ENCODE data around the gene SPOCK3.

GRCh38 chr4:166972071-166972470 lies 262.2 kb downstream of the SPOCK3 start:
- no peak for TF ChIP-seq HHEX (CRISPR knock-in tag; IDR thresholded peaks at IDR 0.05)
- no peak for TF ChIP-seq MTF2 (CRISPR knock-in tag; IDR thresholded peaks at IDR 0.05; ENCODE audit: borderline replicate concordance)
- no peak for TF ChIP-seq ZNF841 (CRISPR knock-in tag; IDR thresholded peaks at IDR 0.05; ENCODE audit: borderline replicate concordance)
- no peak for TF ChIP-seq POLR2AphosphoS5 (IDR thresholded peaks at IDR 0.05; ENCODE audit: low read depth, low read length)
- TF ChIP-seq, protein P1, sequence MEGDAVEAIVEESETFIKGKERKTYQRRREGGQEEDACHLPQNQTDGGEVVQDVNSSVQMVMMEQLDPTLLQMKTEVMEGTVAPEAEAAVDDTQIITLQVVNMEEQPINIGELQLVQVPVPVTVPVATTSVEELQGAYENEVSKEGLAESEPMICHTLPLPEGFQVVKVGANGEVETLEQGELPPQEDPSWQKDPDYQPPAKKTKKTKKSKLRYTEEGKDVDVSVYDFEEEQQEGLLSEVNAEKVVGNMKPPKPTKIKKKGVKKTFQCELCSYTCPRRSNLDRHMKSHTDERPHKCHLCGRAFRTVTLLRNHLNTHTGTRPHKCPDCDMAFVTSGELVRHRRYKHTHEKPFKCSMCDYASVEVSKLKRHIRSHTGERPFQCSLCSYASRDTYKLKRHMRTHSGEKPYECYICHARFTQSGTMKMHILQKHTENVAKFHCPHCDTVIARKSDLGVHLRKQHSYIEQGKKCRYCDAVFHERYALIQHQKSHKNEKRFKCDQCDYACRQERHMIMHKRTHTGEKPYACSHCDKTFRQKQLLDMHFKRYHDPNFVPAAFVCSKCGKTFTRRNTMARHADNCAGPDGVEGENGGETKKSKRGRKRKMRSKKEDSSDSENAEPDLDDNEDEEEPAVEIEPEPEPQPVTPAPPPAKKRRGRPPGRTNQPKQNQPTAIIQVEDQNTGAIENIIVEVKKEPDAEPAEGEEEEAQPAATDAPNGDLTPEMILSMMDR (CRISPR knock-in tag; IDR thresholded peaks at IDR 0.05): no peak
- TF ChIP-seq SMARCC2 (IDR thresholded peaks at IDR 0.05): no peak
- TF ChIP-seq RFX1 (IDR thresholded peaks at IDR 0.05): no peak
- TF ChIP-seq, protein P2, sequence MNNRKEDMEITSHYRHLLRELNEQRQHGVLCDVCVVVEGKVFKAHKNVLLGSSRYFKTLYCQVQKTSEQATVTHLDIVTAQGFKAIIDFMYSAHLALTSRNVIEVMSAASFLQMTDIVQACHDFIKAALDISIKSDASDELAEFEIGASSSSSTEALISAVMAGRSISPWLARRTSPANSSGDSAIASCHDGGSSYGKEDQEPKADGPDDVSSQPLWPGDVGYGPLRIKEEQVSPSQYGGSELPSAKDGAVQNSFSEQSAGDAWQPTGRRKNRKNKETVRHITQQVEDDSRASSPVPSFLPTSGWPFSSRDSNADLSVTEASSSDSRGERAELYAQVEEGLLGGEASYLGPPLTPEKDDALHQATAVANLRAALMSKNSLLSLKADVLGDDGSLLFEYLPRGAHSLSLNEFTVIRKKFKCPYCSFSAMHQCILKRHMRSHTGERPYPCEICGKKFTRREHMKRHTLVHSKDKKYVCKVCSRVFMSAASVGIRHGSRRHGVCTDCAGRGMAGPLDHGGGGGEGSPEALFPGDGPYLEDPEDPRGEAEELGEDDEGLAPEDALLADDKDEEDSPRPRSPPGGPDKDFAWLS (CRISPR knock-in tag; IDR thresholded peaks at IDR 0.05; ENCODE audit: borderline replicate concordance): no peak
- TF ChIP-seq ARNT2 (CRISPR knock-in tag; IDR thresholded peaks at IDR 0.05; ENCODE audit: low read depth): no peak
- TF ChIP-seq, protein P3, sequence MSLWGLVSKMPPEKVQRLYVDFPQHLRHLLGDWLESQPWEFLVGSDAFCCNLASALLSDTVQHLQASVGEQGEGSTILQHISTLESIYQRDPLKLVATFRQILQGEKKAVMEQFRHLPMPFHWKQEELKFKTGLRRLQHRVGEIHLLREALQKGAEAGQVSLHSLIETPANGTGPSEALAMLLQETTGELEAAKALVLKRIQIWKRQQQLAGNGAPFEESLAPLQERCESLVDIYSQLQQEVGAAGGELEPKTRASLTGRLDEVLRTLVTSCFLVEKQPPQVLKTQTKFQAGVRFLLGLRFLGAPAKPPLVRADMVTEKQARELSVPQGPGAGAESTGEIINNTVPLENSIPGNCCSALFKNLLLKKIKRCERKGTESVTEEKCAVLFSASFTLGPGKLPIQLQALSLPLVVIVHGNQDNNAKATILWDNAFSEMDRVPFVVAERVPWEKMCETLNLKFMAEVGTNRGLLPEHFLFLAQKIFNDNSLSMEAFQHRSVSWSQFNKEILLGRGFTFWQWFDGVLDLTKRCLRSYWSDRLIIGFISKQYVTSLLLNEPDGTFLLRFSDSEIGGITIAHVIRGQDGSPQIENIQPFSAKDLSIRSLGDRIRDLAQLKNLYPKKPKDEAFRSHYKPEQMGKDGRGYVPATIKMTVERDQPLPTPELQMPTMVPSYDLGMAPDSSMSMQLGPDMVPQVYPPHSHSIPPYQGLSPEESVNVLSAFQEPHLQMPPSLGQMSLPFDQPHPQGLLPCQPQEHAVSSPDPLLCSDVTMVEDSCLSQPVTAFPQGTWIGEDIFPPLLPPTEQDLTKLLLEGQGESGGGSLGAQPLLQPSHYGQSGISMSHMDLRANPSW (CRISPR knock-in tag; IDR thresholded peaks at IDR 0.05; ENCODE audit: borderline replicate concordance): no peak
- TF ChIP-seq ZUFSP (CRISPR knock-in tag; IDR thresholded peaks at IDR 0.05; ENCODE audit: borderline replicate concordance): no peak
- TF ChIP-seq CEBPB (IDR thresholded peaks at IDR 0.05; ENCODE audit: borderline replicate concordance, low read depth, low read length): no peak
